SK-N-SH (cell line): ENCODE data around the gene HTN3. TPM values are rescaled to one million over a fixed set of nuclear protein-coding genes. Genes with fewer than 3 reads are reported as not detected.
"Not testable (repeated sequence)": the region's sequence is repeated elsewhere in the genome, so short reads cannot be mapped to it uniquely, and the experiment has no call there.

Experiments
- CTCF ChIA-PET: fragments of 300-600, 350-600 bp; formaldehyde crosslinking; extraction: SDS; loops from one replicate; lab custom pipeline; 2021; lab: Yijun Ruan, JAX
- POLR2A ChIA-PET: fragments of 350-600 bp; sonication (Branson Sonifier 250); formaldehyde crosslinking; extraction: SDS; loops from one replicate; lab custom pipeline; 2020; ENCODE audit warnings: antibody characterized with exemption, inconsistent platforms; lab: Yijun Ruan, JAX
- DNase-seq: peaks from one replicate; pipeline ENCODE4 v3.0.0; 2012
- H2AFZ ChIP-seq: fragments of 200-600 bp; sonication (generic); 2 replicates; pipeline ENCODE4 v1.8.1; 2016; ENCODE audit warnings: antibody characterized with exemption, mild to moderate bottlenecking, low read depth
- H3F3A ChIP-seq: fragments of 200-600 bp; sonication (generic); replicated peaks from 2 replicates; pipeline ENCODE3; 2016; ENCODE audit warnings: antibody characterized with exemption, mild to moderate bottlenecking; ENCODE audit not compliant: insufficient read depth
- H3K27ac ChIP-seq, 2 experiments: fragments of 200-500 bp in 1 of 2; fragments of 200-600 bp in 1 of 2; sonication (Bioruptor generic) in 1 of 2; sonication (generic), shearing (Covaris generic) in 1 of 2; 2 replicates each; pipeline versions ENCODE4 v1.5.1 to v1.6.1; 2014 to 2016; ENCODE audit warnings: low read depth in 2 of 2, inconsistent platforms in 1 of 2, low read length in 1 of 2, mild to moderate bottlenecking in 1 of 2, mixed read lengths in 1 of 2
- H3K27me3 ChIP-seq: fragments of 200-600 bp; sonication (generic), shearing (Covaris generic); 2 replicates; pipeline ENCODE4 v1.6.1; 2016; ENCODE audit warnings: mixed run types; ENCODE audit not compliant: insufficient read depth
- H3K36me3 ChIP-seq, 2 experiments: fragments of 200-500 bp in 1 of 2; fragments of 200-600 bp in 1 of 2; sonication (Bioruptor generic) in 1 of 2; sonication (generic) in 1 of 2; replicated peaks in 1 of 2; 2 replicates each; pipeline versions ENCODE3 to v1.5.1; 2014 to 2016; ENCODE audit warnings: low read length in 1 of 2, mild to moderate bottlenecking in 1 of 2; ENCODE audit not compliant: insufficient read depth in 2 of 2, control insufficient read depth in 1 of 2
- H3K4me1 ChIP-seq, 2 experiments: fragments of 200-500 bp in 1 of 2; fragments of 200-600 bp in 1 of 2; sonication (Bioruptor generic) in 1 of 2; sonication (generic), shearing (Covaris generic) in 1 of 2; 2 replicates each; pipeline versions ENCODE4 v1.5.1 to v1.6.1; 2014 to 2016; ENCODE audit warnings: low read depth in 1 of 2, low read length in 1 of 2, mixed run types in 1 of 2; ENCODE audit not compliant: insufficient read depth in 2 of 2, control insufficient read depth in 1 of 2
- H3K4me2 ChIP-seq: fragments of 200-600 bp; sonication (generic), shearing (Covaris generic); 2 replicates; pipeline ENCODE4 v1.6.1; 2017; ENCODE audit warnings: mixed run types
- H3K4me3 ChIP-seq, 2 experiments: fragments of 200-500 bp in 1 of 2; fragments of 200-600 bp in 1 of 2; sonication (Bioruptor generic) in 1 of 2; sonication (generic), shearing (Covaris generic) in 1 of 2; 2 replicates each; pipeline versions ENCODE4 v1.5.1 to v1.8.1; 2014 to 2016; ENCODE audit warnings: low read depth in 2 of 2, inconsistent platforms in 1 of 2, low read length in 1 of 2, mild to moderate bottlenecking in 1 of 2, mixed read lengths in 1 of 2, moderate library complexity in 1 of 2
- H3K79me2 ChIP-seq: fragments of 200-600 bp; sonication (generic); 2 replicates; pipeline ENCODE4 v1.8.1; 2017; ENCODE audit warnings: mild to moderate bottlenecking; ENCODE audit not compliant: insufficient read depth
- H3K9ac ChIP-seq: fragments of 200-600 bp; sonication (generic); 2 replicates; pipeline ENCODE4 v1.6.1; 2017; ENCODE audit warnings: mixed run types
- H3K9me2 ChIP-seq: fragments of 200-600 bp; sonication (generic); 2 replicates; pipeline ENCODE4 v1.6.1; 2017; ENCODE audit warnings: mixed run types
- H3K9me3 ChIP-seq: fragments of 200-600 bp; sonication (generic); 2 replicates; pipeline ENCODE4 v1.6.1; 2017; ENCODE audit warnings: mixed run types, mild to moderate bottlenecking, moderate library complexity
- H4K20me1 ChIP-seq: fragments of 200-600 bp; sonication (generic); 2 replicates; pipeline ENCODE4 v1.6.1; 2017; ENCODE audit warnings: mild to moderate bottlenecking, mixed run types; ENCODE audit not compliant: insufficient read depth
- EP300 ChIP-seq, 2 experiments: IDR thresholded peaks; 2 replicates each; pipeline versions ENCODE4 v1.4.0 to v1.6.1; 2012; ENCODE audit warnings: borderline replicate concordance in 1 of 2, low read depth in 1 of 2, low read length in 1 of 2
- EZH2phosphoT487 ChIP-seq: fragments of 200-600 bp; sonication (generic); IDR thresholded peaks from 2 replicates; pipeline ENCODE4 v1.6.1; 2017; ENCODE audit warnings: low read depth, mixed run types, mild to moderate bottlenecking, antibody characterized with exemption, moderate library complexity, borderline replicate concordance
- JUND ChIP-seq: IDR thresholded peaks from 2 replicates; pipeline ENCODE4 v1.4.0; 2012
- MEF2A ChIP-seq: IDR thresholded peaks from 2 replicates; pipeline ENCODE4 v1.4.0; 2012; ENCODE audit warnings: low read depth, borderline replicate concordance
- NRF1 ChIP-seq: IDR thresholded peaks from 2 replicates; pipeline ENCODE4 v1.6.1; 2012; ENCODE audit warnings: low read depth, mild to moderate bottlenecking, low read length
- RAD21 ChIP-seq: IDR thresholded peaks from 2 replicates; pipeline ENCODE4 v1.6.1; 2012; ENCODE audit warnings: mild to moderate bottlenecking, low read length
- RCOR1 ChIP-seq: fragments of 150-350 bp; IDR thresholded peaks from 2 replicates; pipeline ENCODE4 v1.6.1; 2017; ENCODE audit warnings: antibody characterized with exemption, low read length
- RXRA ChIP-seq: IDR thresholded peaks from 2 replicates; pipeline ENCODE4 v1.4.0; 2012; ENCODE audit warnings: low read depth, mild to moderate bottlenecking, borderline replicate concordance
- SMC3 ChIP-seq: IDR thresholded peaks from 2 replicates; pipeline ENCODE4 v1.6.1; 2012; ENCODE audit warnings: low read depth, low read length, improper control_type of control experiment
- TEAD4 ChIP-seq: IDR thresholded peaks from 2 replicates; pipeline ENCODE4 v1.4.0; 2012; ENCODE audit warnings: mild to moderate bottlenecking, borderline replicate concordance; ENCODE audit not compliant: insufficient read depth
- WGBS: methylation state at CpG from one replicate; pipeline ENCODE4 v1.1.6; 2017; ENCODE audit warnings: low lambda C conversion rate; 5-methylcytosine and 5-hydroxymethylcytosine counted together
- polyA plus RNA-seq, 3 experiments: library from polyadenylated mRNA; depleted of rRNA; stranded (reverse); fragments of >200 nt; gene quantifications; 2 replicates each; pipeline ENCODE4 v1.2.3, GENCODE V29; 2012
- TF ChIP-seq, protein P1 (sequence below): IDR thresholded peaks from 2 replicates; pipeline ENCODE4 v1.4.0; 2012; ENCODE audit warnings: low read depth, borderline replicate concordance
- TF ChIP-seq, protein P2 (sequence below): IDR thresholded peaks from 2 replicates; pipeline ENCODE4 v1.4.0; 2012; ENCODE audit warnings: low read depth
- TF ChIP-seq, protein P3 (sequence below): IDR thresholded peaks from 2 replicates; pipeline ENCODE4 v1.4.0; 2012; ENCODE audit warnings: low read depth, borderline replicate concordance
- TF ChIP-seq, protein P4 (sequence below): fragments of 150-350 bp; IDR thresholded peaks from 2 replicates; pipeline ENCODE4 v1.6.1; 2016; ENCODE audit warnings: mild to moderate bottlenecking, low read depth, low read length
- TF ChIP-seq, protein P5 (sequence below): IDR thresholded peaks from 2 replicates; pipeline ENCODE4; 2012

HTN3 gene
- polyA plus RNA-seq, 1 of the 3 experiments (the other 2 are of a cell fraction): not detected

DNA sequence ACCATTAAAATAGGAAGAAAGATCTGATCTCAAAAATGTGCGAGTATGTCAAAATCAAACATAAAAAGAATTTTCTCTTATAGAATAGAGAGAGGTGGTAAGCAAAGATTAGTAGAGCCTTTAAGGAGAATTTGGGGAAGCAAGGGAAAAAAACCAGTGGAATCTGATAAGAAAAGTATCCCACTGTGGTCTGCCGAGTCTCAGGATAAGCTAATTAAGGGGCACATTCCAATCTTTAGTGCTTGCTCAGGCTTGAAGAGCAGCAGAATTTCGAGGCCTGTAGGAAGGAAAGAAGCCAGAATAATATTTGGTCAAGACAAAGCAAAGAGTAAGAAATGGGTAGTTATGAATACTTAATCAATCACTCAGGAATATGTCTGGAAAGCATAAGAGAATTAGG lies 19.5 kb upstream of the HTN3 start:
- H4K20me1 ChIP-seq: no peaks in the 10 kb centered on the region
- no peak overlapping the region for H3K4me2 ChIP-seq
- H3K9me2 ChIP-seq: no peaks in the 10 kb centered on the region
- ChIA-PET POLR2A (no interaction called here), CTCF (no interaction called here)
- H3K4me3 ChIP-seq: no peak overlapping the region
- H3K27me3 ChIP-seq: no peaks in the 10 kb centered on the region
- no peaks in the 10 kb centered on the region for H3K79me2 ChIP-seq
- 4% methylated on average over 3 of the region's 3 CpGs for WGBS
- no peaks in the 10 kb centered on the region for H3K4me1 ChIP-seq
- no peak overlapping the region for H3K9ac ChIP-seq
- TF ChIP-seq JUND (no peak), RCOR1 (no peak)
- TF ChIP-seq, protein P1, sequence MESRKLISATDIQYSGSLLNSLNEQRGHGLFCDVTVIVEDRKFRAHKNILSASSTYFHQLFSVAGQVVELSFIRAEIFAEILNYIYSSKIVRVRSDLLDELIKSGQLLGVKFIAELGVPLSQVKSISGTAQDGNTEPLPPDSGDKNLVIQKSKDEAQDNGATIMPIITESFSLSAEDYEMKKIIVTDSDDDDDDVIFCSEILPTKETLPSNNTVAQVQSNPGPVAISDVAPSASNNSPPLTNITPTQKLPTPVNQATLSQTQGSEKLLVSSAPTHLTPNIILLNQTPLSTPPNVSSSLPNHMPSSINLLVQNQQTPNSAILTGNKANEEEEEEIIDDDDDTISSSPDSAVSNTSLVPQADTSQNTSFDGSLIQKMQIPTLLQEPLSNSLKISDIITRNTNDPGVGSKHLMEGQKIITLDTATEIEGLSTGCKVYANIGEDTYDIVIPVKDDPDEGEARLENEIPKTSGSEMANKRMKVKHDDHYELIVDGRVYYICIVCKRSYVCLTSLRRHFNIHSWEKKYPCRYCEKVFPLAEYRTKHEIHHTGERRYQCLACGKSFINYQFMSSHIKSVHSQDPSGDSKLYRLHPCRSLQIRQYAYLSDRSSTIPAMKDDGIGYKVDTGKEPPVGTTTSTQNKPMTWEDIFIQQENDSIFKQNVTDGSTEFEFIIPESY: no peak
- TF ChIP-seq, protein P2, sequence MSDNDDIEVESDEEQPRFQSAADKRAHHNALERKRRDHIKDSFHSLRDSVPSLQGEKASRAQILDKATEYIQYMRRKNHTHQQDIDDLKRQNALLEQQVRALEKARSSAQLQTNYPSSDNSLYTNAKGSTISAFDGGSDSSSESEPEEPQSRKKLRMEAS: no peak
- DNase-seq: no peak
- no peak overlapping the region for H3K27ac ChIP-seq
- H3F3A ChIP-seq: no peaks in the 10 kb centered on the region
- H3K9me3 ChIP-seq: no peaks in the 10 kb centered on the region
- H3K36me3 ChIP-seq: no peaks in the 10 kb centered on the region
- no peak overlapping the region for H2AFZ ChIP-seq

DNA sequence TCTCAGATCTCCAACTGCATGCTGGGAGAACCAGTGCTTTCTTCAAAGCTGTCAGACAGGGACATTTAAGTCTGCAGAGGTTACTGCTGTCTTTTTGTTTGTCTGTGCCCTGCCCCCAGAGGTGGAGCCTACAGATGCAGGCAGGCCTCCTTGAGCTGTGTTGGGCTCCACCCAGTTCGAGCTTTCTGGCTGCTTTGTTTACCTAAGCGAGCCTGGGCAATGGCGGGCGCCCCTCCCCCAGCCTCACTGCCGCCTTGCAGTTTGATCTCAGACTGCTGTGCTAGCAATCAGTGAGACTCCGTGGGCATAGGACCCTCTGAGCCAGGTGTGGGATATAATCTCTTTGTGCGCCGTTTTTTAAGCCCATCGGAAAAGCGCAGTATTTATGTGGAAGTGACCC lies 9.3 kb upstream of the HTN3 start:
- H3K4me2 ChIP-seq, H3K27ac ChIP-seq, POLR2A ChIA-PET, DNase-seq, H4K20me1 ChIP-seq, H3K9ac ChIP-seq, H3K4me1 ChIP-seq, CTCF ChIA-PET, H3K79me2 ChIP-seq, H3K4me3 ChIP-seq, H3K9me3 ChIP-seq, H3K27me3 ChIP-seq, H3K9me2 ChIP-seq, H3F3A ChIP-seq, H2AFZ ChIP-seq, H3K36me3 ChIP-seq: not testable (repeated sequence)
- WGBS: 25% methylated on average over 7 of the region's 10 CpGs

DNA sequence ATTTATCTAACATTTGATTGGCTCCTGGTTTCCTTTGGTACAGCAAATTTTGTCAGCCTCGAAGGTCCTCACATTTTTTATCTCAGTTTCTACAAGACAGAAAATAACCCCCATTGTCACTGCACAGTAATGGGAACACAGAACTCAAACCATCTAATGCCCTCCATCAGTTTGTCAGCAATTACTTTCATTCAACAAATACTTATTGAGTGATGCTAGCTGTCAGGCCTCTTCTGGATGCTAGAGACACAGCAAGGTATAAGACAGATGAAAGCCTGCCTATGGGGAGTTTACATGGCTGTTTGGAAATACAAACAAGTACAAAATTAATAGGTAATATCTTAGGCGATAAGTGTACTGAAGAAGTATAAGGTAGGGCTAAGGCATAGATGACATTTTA lies 5.0 kb upstream of the HTN3 start:
- Histone ChIP-seq H3K4me2 (no peak overlapping the region), H3K27me3 (no peaks in the 10 kb centered on the region), H3K9ac (no peak overlapping the region), H2AFZ (no peak overlapping the region), H3K9me2 (no peaks in the 10 kb centered on the region), H3K79me2 (no peaks in the 10 kb centered on the region), H3K4me1 (no peaks in the 10 kb centered on the region), H3K9me3 (no peaks in the 10 kb centered on the region), H4K20me1 (no peaks in the 10 kb centered on the region), H3K36me3 (no peaks in the 10 kb centered on the region), H3K27ac (no peak overlapping the region), H3F3A (no peaks in the 10 kb centered on the region), H3K4me3 (no peak overlapping the region)
- WGBS: 21% methylated on average over 2 of the region's 2 CpGs
- CTCF ChIA-PET: interaction anchor here (0.6 kb wide), 1 partner anchor 9 kb away, joined by 3 read pairs; no protein-coding TSS in a partner anchor
- TF ChIP-seq RCOR1 (no peak), RXRA (no peak), EZH2phosphoT487 (no peak), MEF2A (no peak), JUND (no peak), RAD21 (no peak), NRF1 (no peak), TEAD4 (no peak), SMC3 (no peak), EP300 (IDR thresholded peaks at IDR 0.05; ENCODE audit: borderline replicate concordance in 1 of 2, low read depth in 1 of 2, low read length in 1 of 2) (no peak)
- TF ChIP-seq, protein P3, sequence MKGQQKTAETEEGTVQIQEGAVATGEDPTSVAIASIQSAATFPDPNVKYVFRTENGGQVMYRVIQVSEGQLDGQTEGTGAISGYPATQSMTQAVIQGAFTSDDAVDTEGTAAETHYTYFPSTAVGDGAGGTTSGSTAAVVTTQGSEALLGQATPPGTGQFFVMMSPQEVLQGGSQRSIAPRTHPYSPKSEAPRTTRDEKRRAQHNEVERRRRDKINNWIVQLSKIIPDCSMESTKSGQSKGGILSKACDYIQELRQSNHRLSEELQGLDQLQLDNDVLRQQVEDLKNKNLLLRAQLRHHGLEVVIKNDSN: no peak
- TF ChIP-seq, protein P2: no peak
- TF ChIP-seq, protein P4, sequence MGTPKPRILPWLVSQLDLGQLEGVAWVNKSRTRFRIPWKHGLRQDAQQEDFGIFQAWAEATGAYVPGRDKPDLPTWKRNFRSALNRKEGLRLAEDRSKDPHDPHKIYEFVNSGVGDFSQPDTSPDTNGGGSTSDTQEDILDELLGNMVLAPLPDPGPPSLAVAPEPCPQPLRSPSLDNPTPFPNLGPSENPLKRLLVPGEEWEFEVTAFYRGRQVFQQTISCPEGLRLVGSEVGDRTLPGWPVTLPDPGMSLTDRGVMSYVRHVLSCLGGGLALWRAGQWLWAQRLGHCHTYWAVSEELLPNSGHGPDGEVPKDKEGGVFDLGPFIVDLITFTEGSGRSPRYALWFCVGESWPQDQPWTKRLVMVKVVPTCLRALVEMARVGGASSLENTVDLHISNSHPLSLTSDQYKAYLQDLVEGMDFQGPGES: no peak
- TF ChIP-seq, protein P5, sequence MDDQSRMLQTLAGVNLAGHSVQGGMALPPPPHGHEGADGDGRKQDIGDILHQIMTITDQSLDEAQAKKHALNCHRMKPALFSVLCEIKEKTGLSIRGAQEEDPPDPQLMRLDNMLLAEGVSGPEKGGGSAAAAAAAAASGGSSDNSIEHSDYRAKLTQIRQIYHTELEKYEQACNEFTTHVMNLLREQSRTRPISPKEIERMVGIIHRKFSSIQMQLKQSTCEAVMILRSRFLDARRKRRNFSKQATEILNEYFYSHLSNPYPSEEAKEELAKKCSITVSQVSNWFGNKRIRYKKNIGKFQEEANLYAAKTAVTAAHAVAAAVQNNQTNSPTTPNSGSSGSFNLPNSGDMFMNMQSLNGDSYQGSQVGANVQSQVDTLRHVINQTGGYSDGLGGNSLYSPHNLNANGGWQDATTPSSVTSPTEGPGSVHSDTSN: no peak
- POLR2A ChIA-PET: no interaction called here
- no peak for DNase-seq
